Ovary (tissue), 9 donors: Measurements from ENCODE around the gene CDK5RAP2. TPM values are rescaled to one million over a fixed set of nuclear protein-coding genes. Genes with fewer than 3 reads are reported as not detected.
A peak's percentile ranks its signal among the peaks of the same experiment; 100 is the strongest.

Experiments used
- DNase-seq, 5 donors: peaks; one replicate each; pipeline ENCODE4 v3.0.0-alpha.2; 2019 to 2020
- H3K27ac ChIP-seq, 2 donors: fragments of 200-600 bp; one replicate each; pipeline versions ENCODE4 v1.5.1 to v1.8.0; 2019 to 2022
- H3K27me3 ChIP-seq: fragments of 200-600 bp; one replicate; pipeline ENCODE4 v1.8.0; 2022
- H3K36me3 ChIP-seq: fragments of 200-600 bp; sonication (generic); one replicate; pipeline ENCODE4 v1.5.1; 2019
- H3K4me1 ChIP-seq: one replicate; pipeline ENCODE4 v1.8.1; 2013; ENCODE audit warnings: mild to moderate bottlenecking, moderate library complexity; ENCODE audit not compliant: insufficient read depth
- H3K4me3 ChIP-seq: fragments of 200-600 bp; sonication (generic); one replicate; pipeline ENCODE4 v1.5.1; 2017
- H3K9me3 ChIP-seq, 2 donors: fragments of 200-600 bp in 1 of 2; sonication (generic) in 1 of 2; one replicate each; pipeline versions ENCODE4 v1.5.1 to v1.8.1; 2013 to 2019; ENCODE audit warnings: mild to moderate bottlenecking in 1 of 2, moderate library complexity in 1 of 2
- CTCF ChIP-seq, 3 donors: fragments of 450-650 bp in 2 of 3; fragments of 200-600 bp in 1 of 3; IDR thresholded peaks; one replicate each; pipeline versions ENCODE4 v1.5.1 to v1.8.0; 2016 to 2022; ENCODE audit warnings: antibody characterized with exemption in 3 of 3, mild to moderate bottlenecking in 1 of 3
- EP300 ChIP-seq: sonication (generic); formaldehyde crosslinking; IDR thresholded peaks from one replicate; pipeline ENCODE4 v1.6.1; 2017; ENCODE audit warnings: antibody characterized with exemption
- POLR2A ChIP-seq: fragments of 450-650 bp; IDR thresholded peaks from one replicate; pipeline ENCODE4 v1.6.1; 2017; ENCODE audit warnings: antibody characterized with exemption, mild to moderate bottlenecking, moderate library complexity
- WGBS, 3 donors: extraction: QIAGEN DNeasy Blood & Tissue Kit in 1 of 3; methylation state at CpG; one replicate each; pipeline versions ENCODE4 v1.1.5 to v1.1.7; 2013 to 2017; 5-methylcytosine and 5-hydroxymethylcytosine counted together
- intact Hi-C, 4 donors: fragments of 100-400 bp; cut with DNase I; formaldehyde crosslinking; loops; one replicate each; pipeline versions ENCODE4 v1.11.0 to v1.15.1; 2022 to 2023
- polyA plus RNA-seq, 2 donors: library from polyadenylated mRNA; stranded (reverse); fragments of 200-250 nt in 1 of 2; fragments of 350-450 nt in 1 of 2; fragmentation: Illumina TruSeq in 1 of 2; extraction: RNeasy Lipid Tissue Mini Kit (QIAGEN cat#74804) in 1 of 2; gene quantifications; one replicate each; pipeline ENCODE4 v1.2.3, GENCODE V29; 2013 to 2014
- total RNA-seq, 7 donors: library from RNA; depleted of rRNA in 2 of 7; stranded (reverse); fragments of >200 nt in 2 of 7; fragmentation: NEBNext Ultra II Directional in 3 of 7; extraction: Animal tissue kit (Norgen Biotek cat#: 25700) in 3 of 7; gene quantifications; one replicate each; pipeline versions ENCODE4 v1.1.0 to v1.2.4, GENCODE V29; 2016 to 2023
- donor health status: DM: no; HTN: no; CAD: no; lungs with moderate emphysema.
- donor health status: DM: no; HTN: no; CAD: no.
- donor health status: Bipolar disorder and iron deficiency.
- donor health status: DM: yes; HTN: yes; CAD: no.
- donor health status: DM: no; HTN: no; CAD: no.
- donor health status: DM: yes; HTN: yes; CAD: no.

Gene CDK5RAP2
- total and polyA plus RNA-seq, 9 donors, result 30.8 to 61.1 (median 44.7) TPM

GRCh38 chr9:120478208-120478607 lies 101.8 kb downstream of the CDK5RAP2 start:
- no peaks in the 10 kb centered on the region for H3K36me3 ChIP-seq
- no peaks in the 10 kb centered on the region for H3K9me3 ChIP-seq
- 94 to 96% (median 95%) methylated on average over 6 of the region's 6 CpGs for WGBS, 3 donors
- TF ChIP-seq EP300 (no peak), CTCF (IDR thresholded peaks at IDR 0.05) (no peak), POLR2A (no peak)
- no peak for DNase-seq
- peaks cover 2% of the 10 kb centered on the region for H3K4me1 ChIP-seq
- no peak overlapping the region for H3K27ac ChIP-seq
- H3K27me3 ChIP-seq, result no peaks in the 10 kb centered on the region
- H3K4me3 ChIP-seq, result no peak overlapping the region
- intact Hi-C loops, result loop anchor here in 2 of 4 donors (10.0 kb wide), 2 partner anchors 513 to 923 kb away; no protein-coding TSS in a partner anchor

- DNase-seq, result peak; percentile 48 to 76 (median 69)
- Histone ChIP-seq H3K9me3 (no peaks in the 10 kb centered on the region), H3K27ac (no peak overlapping the region), H3K36me3 (no peaks in the 10 kb centered on the region), H3K4me1 (peaks cover 2% of the 10 kb centered on the region), H3K27me3 (no peaks in the 10 kb centered on the region), H3K4me3 (no peak overlapping the region)
- TF ChIP-seq POLR2A (no peak), EP300 (no peak), CTCF (IDR thresholded peaks at IDR 0.05) (peak; percentile 65 to 79 (median 73))
- WGBS, 3 donors, result 8 to 10% (median 9%) methylated on average over 3 of the region's 3 CpGs
- intact Hi-C loops, result loop anchor here in 2 of 4 donors (10.0 kb wide), 2 partner anchors 513 to 923 kb away; no protein-coding TSS in a partner anchor
These were observed 102.4 kb downstream of the CDK5RAP2 start for GRCh38 chr9:120477534-120478001.

- no peaks in the 10 kb centered on the region for H3K36me3 ChIP-seq
- peak; percentile 54 to 65 (median 60) for DNase-seq
- intact Hi-C loops, result loop anchor here in 2 of 4 donors (10.0 kb wide), 2 partner anchors 511 to 921 kb away; no protein-coding TSS in a partner anchor
These were observed 104.6 kb downstream of the CDK5RAP2 start for GRCh38 chr9:120475341-120475740.

GRCh38 chr9:120474591-120475243 lies 105.2 kb downstream of the CDK5RAP2 start:
- intact Hi-C loops, result loop anchor here in 2 of 4 donors (10.0 kb wide), 2 partner anchors 510 to 920 kb away; no protein-coding TSS in a partner anchor
- TF ChIP-seq CTCF (IDR thresholded peaks at IDR 0.05) (no peak), EP300 (no peak), POLR2A (no peak)
- H3K27ac ChIP-seq, result peak overlapping the region in 1 of 2 donors; percentile 59

More at GRCh38 chr9:120475341-120475740, 104.6 kb downstream of the CDK5RAP2 start:
- WGBS, 3 donors, result 20 to 42% (median 23%) methylated on average over 7 of the region's 7 CpGs
- TF ChIP-seq POLR2A, result no peak
- no peak for TF ChIP-seq EP300
- TF ChIP-seq CTCF (IDR thresholded peaks at IDR 0.05), result no peak
- Histone ChIP-seq H3K4me3 (no peak overlapping the region), H3K27me3 (no peaks in the 10 kb centered on the region), H3K4me1 (peaks cover 2% of the 10 kb centered on the region), H3K9me3 (no peaks in the 10 kb centered on the region), H3K27ac (peak overlapping the region in 1 of 2 donors; percentile 59)

More at GRCh38 chr9:120474591-120475243, 105.2 kb downstream of the CDK5RAP2 start:
- 19 to 32% (median 28%) methylated on average over 3 of the region's 3 CpGs for WGBS, 3 donors
- no peaks in the 10 kb centered on the region for H3K9me3 ChIP-seq
- no peaks in the 10 kb centered on the region for H3K27me3 ChIP-seq
- no peak for DNase-seq
- no peak overlapping the region for H3K4me3 ChIP-seq
- H3K4me1 ChIP-seq, result peaks cover 2% of the 10 kb centered on the region
- no peaks in the 10 kb centered on the region for H3K36me3 ChIP-seq
